Right lobe of liver (tissue), 6 donors: ENCODE measurements around the gene ASPHD1. TPM values are rescaled to one million over a fixed set of nuclear protein-coding genes. Genes with fewer than 3 reads are reported as not detected.
"Not testable (repeated sequence)": the region's sequence is repeated elsewhere in the genome, so short reads cannot be mapped to it uniquely, and the experiment has no call there.

Experiments used
- ATAC-seq, 4 donors: fragments of 200-7000 bp; cut with Tn5 transposase; one replicate each; pipeline ENCODE4 v1.9.1; 2020; ENCODE audit warnings: mild to moderate bottlenecking in 4 of 4, moderate library complexity in 4 of 4
- DNase-seq, 3 donors: peaks; one replicate each; pipeline ENCODE4 v3.0.0-alpha.2; 2020
- H3K27ac ChIP-seq, 3 donors: fragments of 200-600 bp; one replicate each; pipeline ENCODE4 v1.8.0; 2022
- H3K27me3 ChIP-seq, 2 donors: fragments of 200-600 bp; one replicate each; pipeline ENCODE4 v1.8.0; 2022
- H3K36me3 ChIP-seq, 4 donors: fragments of 200-600 bp; sonication (generic) in 1 of 4; one replicate each; pipeline versions ENCODE4 v1.5.1 to v1.8.0; 2017 to 2022; ENCODE audit warnings: control low read depth in 1 of 4
- H3K4me1 ChIP-seq, 4 donors: fragments of 200-600 bp; sonication (generic) in 1 of 4; one replicate each; pipeline versions ENCODE4 v1.5.1 to v1.8.0; 2017 to 2022; ENCODE audit warnings: control low read depth in 1 of 4
- H3K4me3 ChIP-seq, 3 donors: fragments of 200-600 bp; one replicate each; pipeline ENCODE4 v1.8.0; 2022
- H3K9me3 ChIP-seq, 4 donors: fragments of 200-600 bp; sonication (generic) in 1 of 4; one replicate each; pipeline versions ENCODE4 v1.5.1 to v1.8.0; 2017 to 2022; ENCODE audit warnings: control low read depth in 1 of 4
- POLR2A ChIP-seq: fragments of 450-650 bp; IDR thresholded peaks from one replicate; pipeline ENCODE4 v1.6.1; 2017; ENCODE audit warnings: antibody characterized with exemption, mild to moderate bottlenecking
- WGBS: methylation state at CpG from one replicate; pipeline ENCODE4 v1.1.6; 2018; ENCODE audit warnings: low coverage, low lambda C conversion rate; ENCODE audit not compliant: insufficient coverage; ENCODE audit errors: missing lambda C conversion rate; 5-methylcytosine and 5-hydroxymethylcytosine counted together
- intact Hi-C, 2 donors: fragments of 100-400 bp; cut with DNase I; formaldehyde crosslinking; loops; one replicate each; pipeline versions ENCODE4 v1.11.2 to v1.14.1; 2022
- total RNA-seq, 6 experiments: library from RNA; depleted of rRNA in 2 of 6; stranded (reverse); fragments of >200 nt in 2 of 6; fragmentation: NEBNext Ultra II Directional in 3 of 6; extraction: Animal tissue kit (Norgen Biotek cat#: 25700) in 3 of 6; gene quantifications; one replicate each; pipeline versions ENCODE4 v1.1.0 to v1.2.4, GENCODE V29; 2016 to 2023
- TF ChIP-seq, protein P1 (sequence below), 4 donors: fragments of 200-600 bp in 3 of 4; fragments of 450-650 bp in 1 of 4; IDR thresholded peaks; one replicate each; pipeline versions ENCODE4 v1.5.1 to v1.8.0; 2016 to 2022; ENCODE audit warnings: antibody characterized with exemption in 4 of 4, mild to moderate bottlenecking in 2 of 4
- donor health status: DM: no; HTN: yes; CAD: no.
- donor health status: DM: no; HTN: no; CAD: no.
- donor health status: DM: no; HTN: no; CAD: no.
- donor health status: DM: no; HTN: yes; CAD: no.
- donor health status: DM: no; HTN: yes; CAD: no.

Gene ASPHD1
- total RNA-seq, 6 experiments from 2014 or later, result 0.38 to 0.50 TPM; not detected in 4

DNA sequence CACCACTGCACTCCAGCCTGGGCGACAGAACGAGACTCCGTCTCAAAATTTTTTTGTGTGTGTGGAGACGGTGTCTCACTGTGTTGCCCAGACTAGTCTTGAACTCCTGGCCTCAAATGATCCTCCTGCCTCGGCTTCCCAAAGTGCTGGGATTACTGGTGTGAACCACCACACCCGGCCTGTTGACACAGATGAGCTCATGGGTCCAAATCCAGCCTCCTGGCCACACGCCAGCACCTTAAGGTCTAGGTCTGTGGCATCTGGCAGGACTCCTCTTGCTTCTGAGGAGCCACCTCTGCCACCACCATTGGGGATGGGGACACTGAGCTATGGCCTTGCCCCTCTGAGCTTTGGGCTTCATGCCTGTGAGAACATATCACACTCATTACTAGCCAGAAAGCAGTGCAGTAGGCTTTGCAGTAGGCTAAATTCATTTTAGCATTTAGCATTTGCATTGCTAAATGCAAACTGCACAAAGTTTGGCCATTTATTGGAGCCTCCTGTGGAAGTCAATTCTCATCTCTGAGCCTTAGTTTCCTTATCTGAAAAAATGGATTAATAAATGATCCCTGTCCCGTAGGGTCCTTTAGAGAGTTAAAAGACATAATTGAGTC is 31.8 kb upstream of the ASPHD1 start:
- intact Hi-C loops, result no loop called here
- no peaks in the 10 kb centered on the region for H3K36me3 ChIP-seq
- DNase-seq (no peak), ATAC-seq (no peak)
- H3K9me3 ChIP-seq, result no peaks in the 10 kb centered on the region
- 50% methylated on average over 1 of the region's 8 CpGs for WGBS
- H3K4me3 ChIP-seq, result no peak overlapping the region
- no peak for TF ChIP-seq POLR2A
- TF ChIP-seq, protein P1, sequence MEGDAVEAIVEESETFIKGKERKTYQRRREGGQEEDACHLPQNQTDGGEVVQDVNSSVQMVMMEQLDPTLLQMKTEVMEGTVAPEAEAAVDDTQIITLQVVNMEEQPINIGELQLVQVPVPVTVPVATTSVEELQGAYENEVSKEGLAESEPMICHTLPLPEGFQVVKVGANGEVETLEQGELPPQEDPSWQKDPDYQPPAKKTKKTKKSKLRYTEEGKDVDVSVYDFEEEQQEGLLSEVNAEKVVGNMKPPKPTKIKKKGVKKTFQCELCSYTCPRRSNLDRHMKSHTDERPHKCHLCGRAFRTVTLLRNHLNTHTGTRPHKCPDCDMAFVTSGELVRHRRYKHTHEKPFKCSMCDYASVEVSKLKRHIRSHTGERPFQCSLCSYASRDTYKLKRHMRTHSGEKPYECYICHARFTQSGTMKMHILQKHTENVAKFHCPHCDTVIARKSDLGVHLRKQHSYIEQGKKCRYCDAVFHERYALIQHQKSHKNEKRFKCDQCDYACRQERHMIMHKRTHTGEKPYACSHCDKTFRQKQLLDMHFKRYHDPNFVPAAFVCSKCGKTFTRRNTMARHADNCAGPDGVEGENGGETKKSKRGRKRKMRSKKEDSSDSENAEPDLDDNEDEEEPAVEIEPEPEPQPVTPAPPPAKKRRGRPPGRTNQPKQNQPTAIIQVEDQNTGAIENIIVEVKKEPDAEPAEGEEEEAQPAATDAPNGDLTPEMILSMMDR (IDR thresholded peaks at IDR 0.05), result no peak
- no peaks in the 10 kb centered on the region for H3K27me3 ChIP-seq
- H3K27ac ChIP-seq, result no peak overlapping the region
- no peaks in the 10 kb centered on the region for H3K4me1 ChIP-seq

DNA sequence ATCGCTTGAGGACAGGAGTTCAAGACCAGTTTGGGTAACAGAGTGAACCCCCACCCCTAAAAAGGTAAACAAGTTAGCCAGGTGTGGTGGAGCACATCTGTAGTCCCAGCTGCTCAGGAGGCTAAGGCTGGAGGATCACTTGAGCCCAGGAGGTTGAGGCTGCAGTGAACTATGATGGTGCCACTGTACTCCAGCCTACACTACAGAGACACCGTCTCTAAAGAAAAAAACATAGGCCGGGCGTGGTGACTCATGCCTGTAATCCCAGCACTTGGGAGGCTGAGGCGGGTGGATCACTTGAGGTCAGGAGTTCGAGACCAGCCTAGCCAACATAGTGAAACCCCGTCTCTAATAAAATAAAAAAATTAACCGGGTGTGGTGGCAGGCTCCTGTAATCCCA is 31.2 kb upstream of the ASPHD1 start:
- WGBS, result 72% methylated on average over 5 of the region's 8 CpGs
- H3K36me3 ChIP-seq, DNase-seq, H3K9me3 ChIP-seq, ATAC-seq, H3K27me3 ChIP-seq, intact Hi-C loops, H3K27ac ChIP-seq, H3K4me1 ChIP-seq, H3K4me3 ChIP-seq: not testable (repeated sequence)

DNA sequence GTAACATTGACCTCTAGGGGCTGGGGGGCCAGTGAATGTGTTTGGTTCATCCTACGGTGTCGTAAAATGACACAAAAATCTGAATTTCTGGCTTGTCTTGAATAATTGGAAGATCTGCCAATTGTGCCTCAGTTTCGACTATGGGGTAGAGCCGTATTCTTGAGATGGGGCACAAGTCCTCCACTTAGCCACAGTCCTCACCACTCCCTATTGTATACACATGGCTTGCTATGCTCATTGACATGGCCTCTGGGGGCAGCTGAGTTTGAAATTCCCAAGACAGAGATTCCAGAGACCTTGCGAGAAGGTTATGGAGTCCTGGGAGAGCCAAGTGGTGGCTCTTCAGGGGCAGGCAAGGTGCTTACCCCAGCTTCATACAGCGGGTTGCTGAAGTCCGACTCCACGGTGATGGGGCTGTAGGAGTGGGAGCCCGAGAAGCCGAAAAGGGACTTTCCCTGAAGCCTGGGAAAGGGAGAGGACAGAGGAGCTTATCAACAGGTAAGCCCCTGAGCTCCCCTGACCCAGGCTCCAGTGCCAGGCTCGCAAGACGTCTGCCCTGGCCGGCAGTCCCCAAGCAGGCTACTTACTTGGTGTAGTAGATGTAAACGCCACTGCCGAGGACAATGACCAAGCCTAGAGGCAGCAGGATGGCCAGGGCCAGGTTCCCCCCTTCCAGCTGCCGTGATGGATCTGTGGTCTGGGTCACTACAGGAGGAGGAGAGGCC is 28.3 kb upstream of the ASPHD1 start:
- WGBS, result 90% methylated on average over 7 of the region's 16 CpGs
- Histone ChIP-seq H3K4me3 (no peak overlapping the region), H3K27ac (no peak overlapping the region), H3K4me1 (no peaks in the 10 kb centered on the region), H3K9me3 (no peaks in the 10 kb centered on the region), H3K27me3 (peaks cover 0 to 1% of the 10 kb centered on the region in 2 donors), H3K36me3 (no peaks in the 10 kb centered on the region)
- ATAC-seq (no peak), DNase-seq (no peak)
- intact Hi-C loops, result loop anchor here in 1 of 2 donors (10.0 kb wide), 1 partner anchor 153 kb away; the partner anchor contains the start of gene C16orf92
- TF ChIP-seq POLR2A, result no peak
- TF ChIP-seq, protein P1 (IDR thresholded peaks at IDR 0.05), result no peak

DNA sequence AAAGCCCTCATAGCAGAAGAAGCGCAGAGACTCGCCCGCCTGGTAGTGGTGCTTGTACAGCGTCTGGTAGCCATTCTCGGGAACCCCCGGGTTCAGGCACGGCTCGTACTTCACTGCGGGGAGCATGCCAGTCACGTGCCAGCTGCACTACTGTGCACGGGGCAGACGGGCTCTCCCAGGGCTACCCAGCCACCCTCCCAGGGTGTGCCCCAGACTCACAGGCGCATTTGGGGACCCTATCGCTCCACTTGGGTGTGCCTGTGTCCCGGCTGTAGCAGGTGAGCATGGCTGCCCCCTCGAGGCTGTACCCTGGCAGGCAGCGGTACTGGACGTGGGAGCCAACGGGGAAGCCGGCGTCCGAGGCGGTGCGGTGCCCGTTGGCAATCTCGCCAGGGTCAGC is 27.0 kb upstream of the ASPHD1 start:
- intact Hi-C loops, result loop anchor here in 1 of 2 donors (10.0 kb wide), 1 partner anchor 151 kb away; the partner anchor contains the start of gene C16orf92
- Histone ChIP-seq H3K36me3 (no peaks in the 10 kb centered on the region), H3K27ac (no peak overlapping the region), H3K4me1 (no peaks in the 10 kb centered on the region), H3K27me3 (peaks cover 0 to 7% of the 10 kb centered on the region in 2 donors), H3K4me3 (no peak overlapping the region), H3K9me3 (no peaks in the 10 kb centered on the region)
- WGBS, result no CpG with 5 or more reads among the region's 26 CpGs
- ATAC-seq (no peak), DNase-seq (no peak)
- TF ChIP-seq, protein P1 (IDR thresholded peaks at IDR 0.05), result no peak
- no peak for TF ChIP-seq POLR2A

DNA sequence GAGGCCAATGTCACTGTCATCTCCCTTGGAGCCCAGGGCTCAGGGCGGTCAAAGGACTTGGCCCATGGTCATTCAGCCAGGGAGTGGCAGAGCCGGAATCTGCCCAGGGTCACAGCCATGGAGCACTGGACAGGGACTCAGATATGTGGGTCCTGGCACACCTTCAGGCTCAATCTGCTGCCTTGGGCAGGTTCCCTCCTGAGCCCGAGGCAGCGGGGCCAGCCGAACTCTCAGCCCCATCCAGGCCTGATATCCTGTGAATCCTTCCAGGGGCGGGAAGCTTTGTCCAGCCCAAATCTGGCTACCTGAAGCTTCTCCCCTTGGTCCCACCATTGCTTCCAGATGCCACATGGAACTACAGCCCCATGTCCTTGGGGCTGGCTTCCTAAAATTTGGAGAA is 25.1 kb upstream of the ASPHD1 start:
- TF ChIP-seq, protein P1 (IDR thresholded peaks at IDR 0.05), result no peak
- TF ChIP-seq POLR2A, result no peak
- Histone ChIP-seq H3K4me3 (no peak overlapping the region), H3K36me3 (no peaks in the 10 kb centered on the region), H3K4me1 (no peaks in the 10 kb centered on the region), H3K27me3 (peaks cover 0 to 7% of the 10 kb centered on the region in 2 donors), H3K9me3 (no peaks in the 10 kb centered on the region), H3K27ac (no peak overlapping the region)
- ATAC-seq, result no peak
- intact Hi-C loops, result loop anchor here in 1 of 2 donors (10.0 kb wide), 1 partner anchor 150 kb away; the partner anchor contains the start of gene C16orf92
- DNase-seq, result no peak
- WGBS, result 72% methylated on average over 2 of the region's 6 CpGs
